ENCODE measurements around the gene HDGF.

- no peak for TF ChIP-seq POLR2A (IDR thresholded peaks at IDR 0.05)
- TF ChIP-seq, protein P1, sequence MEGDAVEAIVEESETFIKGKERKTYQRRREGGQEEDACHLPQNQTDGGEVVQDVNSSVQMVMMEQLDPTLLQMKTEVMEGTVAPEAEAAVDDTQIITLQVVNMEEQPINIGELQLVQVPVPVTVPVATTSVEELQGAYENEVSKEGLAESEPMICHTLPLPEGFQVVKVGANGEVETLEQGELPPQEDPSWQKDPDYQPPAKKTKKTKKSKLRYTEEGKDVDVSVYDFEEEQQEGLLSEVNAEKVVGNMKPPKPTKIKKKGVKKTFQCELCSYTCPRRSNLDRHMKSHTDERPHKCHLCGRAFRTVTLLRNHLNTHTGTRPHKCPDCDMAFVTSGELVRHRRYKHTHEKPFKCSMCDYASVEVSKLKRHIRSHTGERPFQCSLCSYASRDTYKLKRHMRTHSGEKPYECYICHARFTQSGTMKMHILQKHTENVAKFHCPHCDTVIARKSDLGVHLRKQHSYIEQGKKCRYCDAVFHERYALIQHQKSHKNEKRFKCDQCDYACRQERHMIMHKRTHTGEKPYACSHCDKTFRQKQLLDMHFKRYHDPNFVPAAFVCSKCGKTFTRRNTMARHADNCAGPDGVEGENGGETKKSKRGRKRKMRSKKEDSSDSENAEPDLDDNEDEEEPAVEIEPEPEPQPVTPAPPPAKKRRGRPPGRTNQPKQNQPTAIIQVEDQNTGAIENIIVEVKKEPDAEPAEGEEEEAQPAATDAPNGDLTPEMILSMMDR (IDR thresholded peaks at IDR 0.05) = no peak
Observed at GRCh38 chr1:156752843-156753482, 1.5 kb upstream of the HDGF start.

Measured in upper lobe of left lung (tissue), 4 donors.